H1 (cell line): ENCODE results near the gene HTR3C. TPM values are rescaled to one million over a fixed set of nuclear protein-coding genes. Genes with fewer than 3 reads are reported as not detected.

ENCODE experiments used
- CTCF ChIA-PET: fragments of 300-600 bp; sonication (Branson Sonifier 250); formaldehyde crosslinking; loops from one replicate; lab custom pipeline; 2021; ENCODE audit not compliant: partially characterized antibody; lab: Charles Lee
- POLR2A ChIA-PET: fragments of 300-600 bp; sonication (Branson Sonifier 250); formaldehyde crosslinking; loops from one replicate; lab custom pipeline; 2021; ENCODE audit warnings: inconsistent platforms; ENCODE audit not compliant: partially characterized antibody; lab: Charles Lee
- DNase-seq, 2 experiments: peaks; one replicate each; pipeline versions ENCODE4 v3.0.0 to v3.0.0-alpha.2; 2010 to 2022; ENCODE audit warnings: low spot score in 2 of 2, low read depth in 1 of 2, mixed read lengths in 1 of 2
- FAIRE-seq: peaks from 2 replicates; lab custom pipeline; 2011; peaks lifted over from hg19 to GRCh38; lab: Jason Lieb, UNC
- H2AFZ ChIP-seq: 2 replicates; pipeline ENCODE4 v1.8.1; 2012; ENCODE audit warnings: low read length, inconsistent platforms
- H2AK5ac ChIP-seq: 2 replicates; pipeline ENCODE4 v1.6.1; 2013; ENCODE audit warnings: low read depth, low read length
- H2BK120ac ChIP-seq: replicated peaks from 2 replicates; pipeline ENCODE3; 2013; ENCODE audit warnings: low read depth, low read length, inconsistent platforms
- H2BK12ac ChIP-seq: 2 replicates; pipeline ENCODE4 v1.6.1; 2013; ENCODE audit warnings: low read depth, low read length
- H2BK15ac ChIP-seq: 2 replicates; pipeline ENCODE4 v1.6.1; 2013; ENCODE audit warnings: low read length
- H2BK20ac ChIP-seq: 2 replicates; pipeline ENCODE4 v1.6.1; 2013; ENCODE audit warnings: low read length
- H2BK5ac ChIP-seq: 2 replicates; pipeline ENCODE4 v1.6.1; 2013; ENCODE audit warnings: low read depth, low read length
- H3K14ac ChIP-seq: 2 replicates; pipeline ENCODE4 v1.6.1; 2013; ENCODE audit warnings: inconsistent platforms; ENCODE audit not compliant: insufficient read length
- H3K18ac ChIP-seq: 2 replicates; pipeline ENCODE4 v1.6.1; 2013; ENCODE audit warnings: low read length; ENCODE audit errors: extremely low read depth
- H3K23ac ChIP-seq: 2 replicates; pipeline ENCODE4 v1.6.1; 2013; ENCODE audit warnings: inconsistent platforms; ENCODE audit not compliant: insufficient read length
- H3K23me2 ChIP-seq: 2 replicates; pipeline ENCODE4 v1.6.1; 2013; ENCODE audit warnings: low read depth, low read length
- H3K27ac ChIP-seq: 2 replicates; pipeline ENCODE4 v1.6.1; 2011; ENCODE audit warnings: low read depth, low read length, inconsistent platforms
- H3K27me3 ChIP-seq, 4 experiments: replicated peaks in 1 of 4; 1 replicate in 1 of 4; 2 replicates in 3 of 4; pipeline versions ENCODE4 v1.6.1 to v1.8.1; 2011 to 2013; ENCODE audit warnings: low read length in 3 of 4, mild to moderate bottlenecking in 3 of 4, inconsistent platforms in 2 of 4, mixed read lengths in 2 of 4, moderate library complexity in 1 of 4; ENCODE audit not compliant: control insufficient read depth in 3 of 4, insufficient read depth in 3 of 4; ENCODE audit errors: extremely low read depth in 1 of 4
- H3K36me3 ChIP-seq, 4 experiments: 2 replicates each; pipeline versions ENCODE4 v1.6.1 to v1.8.1; 2011 to 2013; ENCODE audit warnings: mild to moderate bottlenecking in 4 of 4, low read length in 3 of 4, moderate library complexity in 2 of 4, control low read depth in 1 of 4, inconsistent platforms in 1 of 4; ENCODE audit not compliant: insufficient read depth in 4 of 4, control insufficient read depth in 2 of 4
- H3K4ac ChIP-seq: replicated peaks from 2 replicates; pipeline ENCODE3; 2013; ENCODE audit warnings: low read length, low read depth, mixed read lengths, inconsistent platforms; ENCODE audit not compliant: insufficient read length
- H3K4me1 ChIP-seq, 4 experiments: replicated peaks in 1 of 4; 1 replicate in 1 of 4; 2 replicates in 3 of 4; pipeline versions ENCODE4 v1.6.1 to v1.8.1; 2011 to 2013; ENCODE audit warnings: low read length in 3 of 4, inconsistent platforms in 2 of 4, mixed read lengths in 1 of 4; ENCODE audit not compliant: insufficient read depth in 4 of 4, control insufficient read depth in 3 of 4
- H3K4me2 ChIP-seq, 2 experiments: 2 replicates each; pipeline versions ENCODE4 v1.6.1 to v1.8.1; 2011 to 2013; ENCODE audit warnings: low read depth in 2 of 2, low read length in 2 of 2, control low read depth in 1 of 2, inconsistent platforms in 1 of 2, mild to moderate bottlenecking in 1 of 2; ENCODE audit not compliant: insufficient read depth in 1 of 2
- H3K4me3 ChIP-seq, 4 experiments: fragments of 200-600, 300-600 bp in 1 of 4; sonication (generic), shearing (Covaris generic), sonication (Bioruptor Twin) in 1 of 4; 2 replicates each; pipeline versions ENCODE4 v1.5.1 to v1.8.1; 2011 to 2016; ENCODE audit warnings: low read length in 4 of 4, low read depth in 3 of 4, control low read depth in 2 of 4, inconsistent platforms in 2 of 4, mild to moderate bottlenecking in 2 of 4, mixed read lengths in 1 of 4, moderate library complexity in 1 of 4; ENCODE audit not compliant: insufficient read depth in 2 of 4; ENCODE audit errors: extremely low read depth in 1 of 4
- H3K56ac ChIP-seq: replicated peaks from 2 replicates; pipeline ENCODE3; 2013; ENCODE audit warnings: low read depth, mild to moderate bottlenecking, mixed read lengths, low read length, inconsistent platforms; ENCODE audit not compliant: insufficient read length
- H3K79me1 ChIP-seq: 2 replicates; pipeline ENCODE4 v1.6.1; 2013; ENCODE audit warnings: low read depth, low read length, control low read depth
- H3K79me2 ChIP-seq, 2 experiments: 2 replicates each; pipeline versions ENCODE4 v1.6.1 to v1.8.1; 2012 to 2013; ENCODE audit warnings: low read length in 2 of 2, mild to moderate bottlenecking in 2 of 2, inconsistent platforms in 1 of 2; ENCODE audit not compliant: insufficient read depth in 2 of 2, control insufficient read depth in 1 of 2
- H3K9ac ChIP-seq, 4 experiments: replicated peaks in 1 of 4; 1 replicate in 1 of 4; 2 replicates in 3 of 4; pipeline versions ENCODE4 v1.6.1 to v1.8.1; 2011 to 2013; ENCODE audit warnings: low read depth in 3 of 4, low read length in 3 of 4, control low read depth in 2 of 4, mild to moderate bottlenecking in 2 of 4, moderate library complexity in 2 of 4, inconsistent platforms in 1 of 4; ENCODE audit errors: extremely low read depth in 1 of 4
- H3K9me3 ChIP-seq, 2 experiments: 2 replicates each; pipeline versions ENCODE4 v1.6.1 to v1.8.1; 2012 to 2013; ENCODE audit warnings: mild to moderate bottlenecking in 2 of 2, moderate library complexity in 2 of 2, control low read depth in 1 of 2, inconsistent platforms in 1 of 2, low read depth in 1 of 2, low read length in 1 of 2, mixed read lengths in 1 of 2; ENCODE audit not compliant: insufficient read depth in 2 of 2
- H4K20me1 ChIP-seq, 2 experiments: replicated peaks in 1 of 2; 2 replicates each; pipeline versions ENCODE3 to v1.8.1; 2011 to 2013; ENCODE audit warnings: inconsistent platforms in 2 of 2, low read length in 2 of 2, mild to moderate bottlenecking in 1 of 2; ENCODE audit not compliant: insufficient read depth in 2 of 2, control insufficient read depth in 1 of 2
- H4K5ac ChIP-seq: 2 replicates; pipeline ENCODE4 v1.6.1; 2013; ENCODE audit warnings: low read length, low read depth, mixed read lengths, inconsistent platforms; ENCODE audit not compliant: insufficient read length
- H4K8ac ChIP-seq: 2 replicates; pipeline ENCODE4 v1.8.0; 2013; ENCODE audit warnings: mild to moderate bottlenecking, moderate library complexity, low read length, inconsistent platforms; ENCODE audit not compliant: insufficient read depth; ENCODE audit errors: extremely low read depth
- H4K91ac ChIP-seq: replicated peaks from 2 replicates; pipeline ENCODE3; 2013; ENCODE audit warnings: low read length, mixed read lengths, inconsistent platforms; ENCODE audit not compliant: insufficient read length
- BRCA1 ChIP-seq: IDR thresholded peaks from 2 replicates; pipeline ENCODE4 v1.6.1; 2012; ENCODE audit warnings: low read depth, low read length, improper control_type of control experiment
- EGR1 ChIP-seq: IDR thresholded peaks from 2 replicates; pipeline ENCODE4 v1.6.1; 2011; ENCODE audit warnings: low read depth, low read length, borderline replicate concordance
- POLR2A ChIP-seq, 2 experiments: IDR thresholded peaks; 1 replicate in 1 of 2; 2 replicates in 1 of 2; pipeline ENCODE4 v1.6.1; 2011; ENCODE audit warnings: low read depth in 2 of 2, low read length in 2 of 2, mild to moderate bottlenecking in 2 of 2; ENCODE audit errors: control extremely low read depth in 1 of 2
- WGBS, 2 experiments: shearing (Covaris generic) in 1 of 2; methylation state at CpG; one replicate each; pipeline versions ENCODE4 v1.1.6 to v1.1.7; 2013 to 2015; ENCODE audit warnings: low lambda C conversion rate in 2 of 2, mixed read lengths in 2 of 2, inconsistent platforms in 1 of 2, low coverage in 1 of 2, missing lambda C conversion rate in 1 of 2; ENCODE audit not compliant: insufficient replicate concordance in 2 of 2, insufficient coverage in 1 of 2, insufficient read length in 1 of 2; ENCODE audit errors: extremely low coverage in 1 of 2, missing lambda C conversion rate in 1 of 2; 5-methylcytosine and 5-hydroxymethylcytosine counted together
- polyA plus RNA-seq, 7 experiments: library from polyadenylated mRNA; depleted of rRNA in 3 of 7; stranded (reverse) in 5 of 7; unstranded in 2 of 7; fragments of >200 nt in 5 of 7; fragments of 200-250 nt in 2 of 7; gene quantifications; 1 replicate in 5 of 7; 2 replicates in 1 of 7; 4 replicates in 1 of 7; pipeline versions ENCODE4 v1.2.1 to v1.2.3, GENCODE V29; 2011 to 2013; ENCODE audit warnings: missing spikeins in 2 of 7, mixed read lengths in 2 of 7
- total RNA-seq: library from RNA; stranded (reverse); fragmentation: NEBNext Ultra II Directional; extraction: Animal tissue kit (Norgen Biotek cat#: 25700); gene quantifications from 2 replicates; pipeline ENCODE4 v1.2.1, GENCODE V29; 2021
- TF ChIP-seq, protein P1 (sequence below): IDR thresholded peaks from 2 replicates; pipeline ENCODE4 v1.6.1; 2011; ENCODE audit warnings: low read depth, mild to moderate bottlenecking, low read length; ENCODE audit not compliant: insufficient read depth

HTR3C gene
- total and polyA plus RNA-seq, 2 of the 8 experiments (the other 6 are each of a cell fraction or from before 2014, with no cell fraction given): 0.03 TPM; not detected in 1

DNA sequence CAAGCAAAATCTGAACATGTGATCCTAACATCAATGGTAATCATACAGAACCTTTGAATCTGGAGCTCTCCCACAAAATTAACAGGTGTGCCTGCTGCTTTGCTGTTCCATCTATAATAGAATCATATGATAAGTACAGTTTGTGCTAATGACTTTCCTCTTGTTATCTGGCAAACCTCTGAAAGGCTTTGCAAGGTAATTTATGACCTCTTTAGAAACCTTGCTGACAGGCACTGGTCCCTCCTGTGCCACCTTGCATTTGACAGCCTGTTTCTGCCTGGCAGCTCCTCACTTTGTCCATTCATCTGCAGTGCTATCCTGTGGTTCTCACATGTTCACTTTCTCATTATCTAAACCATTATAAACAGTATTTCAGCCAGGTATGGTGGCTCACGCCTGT is 10.2 kb upstream of the HTR3C start:
- Histone ChIP-seq H3K27me3 (no peaks in the 10 kb centered on the region), H3K4me3 (no peak overlapping the region), H3K9me3 (no peaks in the 10 kb centered on the region), H3K18ac (no peak overlapping the region), H3K4me1 (no peaks in the 10 kb centered on the region), H4K8ac (no peak overlapping the region), H3K27ac (no peak overlapping the region), H4K5ac (no peak overlapping the region), H3K79me2 (no peaks in the 10 kb centered on the region), H2BK20ac (no peak overlapping the region), H4K91ac (no peak overlapping the region), H4K20me1 (no peaks in the 10 kb centered on the region), H2AFZ (no peak overlapping the region), H3K36me3 (no peaks in the 10 kb centered on the region), H2BK12ac (no peak overlapping the region), H3K9ac (no peak overlapping the region), H3K56ac (no peak overlapping the region), H3K79me1 (no peaks in the 10 kb centered on the region), H3K23me2 (no peaks in the 10 kb centered on the region), H2BK15ac (no peak overlapping the region), H2BK120ac (no peak overlapping the region), H2AK5ac (no peak overlapping the region), H2BK5ac (no peak overlapping the region), H3K4ac (no peak overlapping the region), H3K14ac (no peak overlapping the region), H3K4me2 (no peak overlapping the region), H3K23ac (no peak overlapping the region)
- 100% methylated on average over 1 of the region's 1 CpG; no CpG with 5 or more reads in 1 of the 2 experiments for WGBS, 2 experiments
- TF ChIP-seq EGR1 (no peak), BRCA1 (no peak), POLR2A (IDR thresholded peaks at IDR 0.05; ENCODE audit: control extremely low read depth in 1 of 2, low read depth in 2 of 2, low read length in 2 of 2) (no peak)
- TF ChIP-seq, protein P1, sequence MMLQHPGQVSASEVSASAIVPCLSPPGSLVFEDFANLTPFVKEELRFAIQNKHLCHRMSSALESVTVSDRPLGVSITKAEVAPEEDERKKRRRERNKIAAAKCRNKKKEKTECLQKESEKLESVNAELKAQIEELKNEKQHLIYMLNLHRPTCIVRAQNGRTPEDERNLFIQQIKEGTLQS: no peak
- no peak for DNase-seq
- ChIA-PET CTCF (interaction anchor here (0.7 to 1.7 kb wide), 5 partner anchors 10 to 207 kb away, joined by 3 to 4 read pairs (median 4); partner anchors contain the start of gene HTR3C), POLR2A (no interaction called here)
- FAIRE-seq: no peak
